Pulmonary artery endothelial cell (primary cell): ENCODE data around the gene AP5Z1. TPM values are rescaled to one million over a fixed set of nuclear protein-coding genes. Genes with fewer than 3 reads are reported as not detected.

Experiments used
- DNase-seq: peaks from one replicate; pipeline ENCODE4 v3.0.0-alpha.2; 2011; ENCODE audit warnings: low read depth, low spot score
- total RNA-seq: library from RNA; depleted of rRNA; stranded (reverse); fragments of >200 nt; gene quantifications from 2 replicates; pipeline ENCODE4 v1.2.3, GENCODE V29; 2014

AP5Z1 gene
- total RNA-seq, 1 donor from 2014 or later, result 24.9 TPM

DNA sequence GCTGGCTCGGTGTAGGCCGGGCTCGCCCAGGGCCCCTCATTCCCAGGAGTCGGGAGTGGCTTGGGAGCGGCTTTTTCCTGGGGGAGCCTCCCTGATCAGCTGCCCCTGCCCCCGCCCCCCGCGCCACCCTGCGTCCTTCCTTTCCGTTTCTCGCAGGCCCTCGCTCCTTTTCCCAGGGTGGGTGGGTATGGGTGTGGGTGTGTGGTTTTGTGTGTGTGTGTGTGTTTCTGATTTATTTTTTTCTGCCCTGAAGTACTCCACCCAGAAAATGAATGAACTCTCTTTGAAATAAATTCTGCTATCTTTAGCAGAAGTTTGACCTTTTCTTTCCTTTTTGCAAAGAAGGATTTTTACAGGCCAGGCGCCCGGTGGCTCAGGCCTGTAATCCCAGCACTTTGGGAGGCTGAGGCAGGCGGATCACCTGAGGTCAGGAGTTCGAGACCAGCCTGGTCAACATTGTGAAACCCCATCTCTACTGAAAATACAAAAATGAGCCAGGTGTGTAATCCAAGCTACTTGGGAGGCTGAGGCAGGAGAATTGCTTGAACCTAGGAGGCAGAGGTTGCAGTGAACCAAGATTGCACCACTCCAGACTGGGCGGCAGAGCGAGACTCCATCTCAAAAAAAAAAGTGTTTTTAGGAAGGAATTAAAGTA is 30.0 kb upstream of the AP5Z1 start:
- DNase-seq, result no peak

DNA sequence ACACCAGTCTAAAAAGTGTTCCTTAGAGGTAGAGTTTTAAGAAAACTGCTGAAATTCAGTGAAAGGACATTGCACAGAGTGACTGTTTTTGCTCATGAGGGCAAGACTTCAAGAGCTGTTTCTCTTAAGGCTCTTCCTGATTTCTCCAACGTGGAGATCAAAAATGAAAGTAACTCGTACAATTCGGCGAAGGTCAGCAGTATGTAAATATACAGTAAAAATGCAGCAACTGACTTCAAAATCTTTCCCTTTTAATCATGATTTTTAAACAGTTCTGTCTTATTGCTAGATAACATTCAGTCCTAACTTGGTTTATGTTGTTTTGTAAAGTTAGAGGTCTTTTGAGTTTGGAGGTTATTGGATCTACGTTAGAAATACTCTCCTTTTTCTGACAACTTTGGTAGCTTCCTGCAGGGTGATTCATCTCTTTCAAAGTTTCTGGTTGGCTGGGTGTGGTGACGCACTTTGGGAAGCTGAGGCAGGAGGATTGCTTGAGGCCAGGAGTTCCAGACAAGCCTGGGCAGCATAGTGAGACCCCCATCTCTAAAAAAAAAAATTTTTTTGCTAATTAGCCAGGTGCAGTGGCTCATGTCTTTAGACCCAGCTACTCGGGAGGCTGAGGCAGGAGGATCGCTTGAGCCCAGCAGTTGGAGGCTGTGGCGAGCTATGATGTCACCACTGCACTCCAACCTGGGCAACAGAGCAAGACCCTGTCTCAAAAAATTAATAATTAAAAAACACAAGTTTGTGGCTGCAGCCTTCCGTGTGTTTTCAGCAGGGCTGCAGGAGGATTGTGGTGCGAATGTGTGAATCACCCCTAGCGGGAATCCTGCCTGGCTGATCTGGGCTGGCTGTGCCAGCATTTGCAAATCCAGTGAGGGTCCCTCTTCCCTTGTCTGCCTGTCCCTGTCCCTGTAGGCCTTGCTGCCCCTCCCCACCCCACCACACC is 29.2 kb upstream of the AP5Z1 start:
- DNase-seq, result peak; percentile 39

DNA sequence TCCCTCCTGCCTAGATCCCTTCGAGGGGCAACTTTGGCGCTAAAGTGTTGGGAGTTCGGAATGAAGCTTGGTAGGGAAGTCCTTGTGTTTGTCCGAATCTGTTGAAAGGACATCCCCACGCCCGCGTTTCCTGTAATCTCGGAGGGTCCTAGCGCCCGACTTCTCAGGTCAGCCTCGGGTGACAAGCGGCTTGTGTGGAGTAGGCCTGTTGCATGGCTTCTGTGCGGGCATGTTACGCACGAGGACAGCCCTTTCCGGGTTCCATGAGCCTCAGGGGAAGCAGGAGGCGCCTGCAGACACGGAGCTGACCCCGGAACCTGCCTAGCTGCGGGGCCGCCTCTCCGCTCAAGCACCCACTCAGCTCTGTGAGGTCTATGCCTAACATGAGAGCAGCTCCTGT is 28.4 kb upstream of the AP5Z1 start:
- DNase-seq, result no peak

- no peak for DNase-seq
Observed at GRCh38 chr7:4747746-4748145, 27.7 kb upstream of the AP5Z1 start.

DNA sequence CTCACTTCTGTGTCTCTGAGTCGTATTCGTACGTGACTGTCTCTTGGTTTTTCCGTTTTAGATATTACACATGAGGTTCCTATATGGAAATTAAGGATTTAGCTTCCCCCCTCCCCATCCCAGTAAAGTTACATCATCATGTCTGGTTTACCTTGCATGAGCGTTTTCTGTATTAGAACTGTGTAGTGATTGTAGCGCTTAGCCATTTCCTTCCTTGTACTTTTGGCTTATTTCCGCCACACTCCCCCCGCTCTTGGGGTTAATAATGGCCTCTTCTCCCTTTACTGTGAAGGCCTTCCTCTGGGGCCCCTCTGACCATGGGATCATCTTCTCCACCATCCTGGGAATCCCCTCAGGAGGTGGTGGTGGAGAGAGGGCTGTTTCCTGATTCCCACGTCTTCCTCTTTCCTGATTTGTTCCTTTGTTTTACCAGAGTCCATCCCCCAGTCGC is 27.2 kb upstream of the AP5Z1 start:
- peak; percentile 72 for DNase-seq

GRCh38 chr7:4749363-4749762 is 26.1 kb upstream of the AP5Z1 start:
- no peak for DNase-seq

DNA sequence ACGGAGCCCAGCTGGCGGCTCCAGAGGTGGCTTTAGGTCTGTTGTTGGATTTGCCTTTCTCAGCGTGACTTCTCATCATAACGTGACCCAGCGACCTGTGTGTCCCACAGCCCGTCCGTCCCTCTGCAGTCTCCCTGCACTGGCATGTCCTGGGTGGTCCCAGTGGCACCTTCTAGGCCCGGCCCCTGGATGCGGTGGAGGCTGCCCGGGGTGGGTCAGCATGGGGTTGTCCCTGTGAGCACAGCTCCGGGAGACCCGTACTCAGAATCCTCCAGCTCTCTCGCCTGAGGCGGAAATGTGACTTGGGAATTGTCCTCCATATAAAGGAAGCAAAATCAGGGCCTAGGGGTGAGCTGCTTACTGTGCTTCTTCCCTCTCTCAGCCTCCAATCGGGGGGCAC is 25.6 kb upstream of the AP5Z1 start:
- no peak for DNase-seq

- DNase-seq, result no peak
Observed at GRCh38 chr7:4751398-4751947, 23.9 kb upstream of the AP5Z1 start.

- DNase-seq, result no peak
Observed at GRCh38 chr7:4753598-4754432, 21.6 kb upstream of the AP5Z1 start.

DNA sequence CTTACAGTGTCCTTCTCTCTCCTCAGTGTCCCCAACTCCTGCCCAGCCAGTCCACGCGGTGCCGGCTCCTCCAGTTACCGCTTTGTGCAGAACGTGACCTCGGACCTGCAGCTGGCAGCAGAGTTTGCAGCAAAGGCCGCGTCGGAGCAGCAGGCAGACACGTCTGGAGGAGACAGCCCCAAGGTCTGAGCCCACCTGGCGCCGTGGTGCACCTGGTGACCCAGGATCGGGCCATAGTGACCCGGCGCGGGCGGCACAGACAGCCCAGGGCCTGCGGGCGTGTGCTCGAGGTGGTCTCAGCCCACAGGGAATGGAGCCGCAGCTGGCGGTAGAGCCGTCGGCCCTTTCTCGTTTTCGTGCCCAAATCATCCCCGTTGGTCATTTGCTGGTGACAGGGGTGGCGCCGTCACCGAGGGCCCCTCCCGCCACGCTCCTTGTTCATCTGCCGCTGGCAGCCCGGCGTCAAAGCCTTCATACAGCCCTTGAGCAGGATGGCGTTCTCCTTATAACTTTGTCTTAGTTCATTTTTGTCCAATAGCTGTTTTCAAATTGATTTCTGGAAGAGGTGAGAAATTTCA is 20.9 kb upstream of the AP5Z1 start:
- DNase-seq, result no peak

DNA sequence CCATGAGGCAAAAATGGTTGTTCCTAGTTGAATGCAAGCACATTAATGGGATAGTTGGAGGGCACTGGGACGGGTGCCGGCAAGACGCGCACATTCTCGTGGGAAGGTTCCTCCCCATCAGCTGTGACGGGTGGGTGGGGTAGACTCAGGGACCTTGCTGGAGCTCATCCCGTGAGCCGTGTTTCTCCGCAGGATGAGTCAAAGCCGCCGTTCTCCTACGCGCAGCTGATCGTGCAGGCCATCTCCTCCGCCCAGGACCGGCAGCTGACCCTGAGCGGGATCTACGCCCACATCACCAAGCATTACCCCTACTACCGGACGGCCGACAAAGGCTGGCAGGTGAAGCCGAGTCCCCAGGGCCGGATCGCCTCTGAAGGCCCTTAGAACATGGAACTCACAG is 20.4 kb upstream of the AP5Z1 start:
- no peak for DNase-seq

DNA sequence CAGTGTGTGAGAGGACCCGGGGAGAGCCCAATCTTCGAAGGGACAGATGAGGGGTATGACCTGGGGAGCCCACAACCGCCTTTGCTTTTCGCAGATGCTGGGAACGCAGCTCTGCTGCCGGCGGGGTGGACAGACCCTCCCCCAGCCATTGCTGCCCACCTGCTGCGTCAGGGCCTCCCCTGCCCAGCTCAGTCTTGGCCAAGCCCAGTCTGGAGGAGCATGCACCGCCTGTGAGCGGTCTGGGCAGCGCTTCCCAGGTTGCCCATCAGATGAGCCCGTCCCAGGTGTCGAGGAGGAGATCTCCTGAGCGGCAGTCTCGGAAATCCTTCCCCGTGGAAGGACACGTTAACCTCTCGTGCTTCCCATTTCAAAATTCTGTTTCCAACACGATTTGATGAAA is 17.3 kb upstream of the AP5Z1 start:
- DNase-seq, result no peak

DNA sequence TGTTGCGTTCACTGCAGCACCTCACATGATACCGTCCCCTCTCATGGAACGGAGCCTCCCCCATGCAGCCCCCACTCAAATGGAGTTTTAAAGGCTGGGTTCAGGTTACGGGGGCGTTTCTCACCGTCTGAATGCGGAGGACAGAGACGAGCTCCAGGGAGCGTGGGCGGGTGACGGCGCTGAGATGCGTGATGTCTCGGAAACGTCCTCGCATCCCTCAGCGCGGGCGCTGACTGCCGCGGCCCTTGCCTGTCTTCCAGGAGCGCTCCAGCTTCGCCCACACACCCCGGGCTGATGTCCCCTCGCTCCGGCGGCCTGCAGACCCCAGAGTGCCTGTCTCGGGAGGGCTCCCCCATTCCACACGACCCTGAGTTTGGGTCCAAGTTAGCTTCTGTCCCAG is 16.6 kb upstream of the AP5Z1 start:
- DNase-seq, result no peak

DNA sequence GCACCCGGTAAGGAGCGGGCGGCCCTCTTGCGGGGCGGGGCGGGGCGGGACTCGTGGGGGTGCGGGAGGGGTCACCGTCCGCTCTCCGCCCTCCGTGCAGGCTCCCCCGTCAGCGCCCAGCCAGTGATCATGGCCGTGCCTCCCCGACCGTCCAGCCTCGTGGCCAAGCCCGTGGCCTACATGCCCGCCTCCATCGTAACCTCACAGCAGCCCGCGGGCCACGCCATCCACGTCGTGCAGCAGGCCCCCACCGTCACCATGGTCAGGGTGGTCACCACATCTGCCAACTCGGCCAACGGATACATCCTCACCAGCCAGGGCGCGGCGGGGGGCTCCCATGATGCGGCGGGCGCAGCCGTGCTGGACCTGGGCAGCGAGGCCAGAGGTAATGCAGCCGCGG is 16.2 kb upstream of the AP5Z1 start:
- no peak for DNase-seq

- DNase-seq, result no peak
Observed at GRCh38 chr7:4760952-4761351, 14.5 kb upstream of the AP5Z1 start.

- no peak for DNase-seq
Observed at GRCh38 chr7:4762121-4763055, 13.0 kb upstream of the AP5Z1 start.

GRCh38 chr7:4763091-4763793 is 12.2 kb upstream of the AP5Z1 start:
- DNase-seq, result no peak

GRCh38 chr7:4763794-4764185 is 11.6 kb upstream of the AP5Z1 start:
- no peak for DNase-seq

DNA sequence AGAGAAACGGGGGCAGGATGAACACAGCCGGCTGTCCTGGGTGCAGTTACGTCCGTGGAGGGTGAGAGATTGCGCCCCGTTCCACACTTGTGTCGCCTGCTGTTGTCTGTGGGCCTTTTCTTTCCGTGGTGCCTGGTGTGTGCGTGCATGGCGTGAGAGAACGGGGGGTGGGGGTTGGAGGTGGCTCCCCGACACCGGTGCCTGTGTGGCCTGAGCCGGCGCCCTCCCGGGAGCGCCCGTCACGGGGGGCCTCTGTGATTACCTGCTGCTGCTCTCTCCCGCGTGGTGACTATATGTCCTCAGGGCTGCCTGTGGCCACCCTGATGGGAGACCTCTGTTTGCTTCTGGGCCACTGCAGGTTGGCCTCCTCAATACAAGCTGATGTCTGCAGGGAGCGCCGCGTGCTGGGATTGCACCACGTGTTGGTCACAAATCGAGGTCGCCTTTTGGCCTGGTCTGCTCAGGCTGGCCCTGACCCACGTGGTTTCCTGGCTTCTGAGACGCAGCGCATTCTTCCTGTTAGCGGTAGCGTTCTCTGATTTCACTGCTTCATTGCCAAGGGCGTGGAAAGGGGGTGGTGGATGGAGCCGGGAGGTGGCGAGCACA is 10.9 kb upstream of the AP5Z1 start:
- no peak for DNase-seq
